ENCODE measurements around the gene MOSMO.
"Not testable (repeated sequence)": the region's sequence is repeated elsewhere in the genome, so short reads cannot be mapped to it uniquely, and the experiment has no call there.

Gene MOSMO

GRCh38 chr16:22098405-22099255 is 90.7 kb downstream of the MOSMO start:
- DNase-seq = no peak

DNA sequence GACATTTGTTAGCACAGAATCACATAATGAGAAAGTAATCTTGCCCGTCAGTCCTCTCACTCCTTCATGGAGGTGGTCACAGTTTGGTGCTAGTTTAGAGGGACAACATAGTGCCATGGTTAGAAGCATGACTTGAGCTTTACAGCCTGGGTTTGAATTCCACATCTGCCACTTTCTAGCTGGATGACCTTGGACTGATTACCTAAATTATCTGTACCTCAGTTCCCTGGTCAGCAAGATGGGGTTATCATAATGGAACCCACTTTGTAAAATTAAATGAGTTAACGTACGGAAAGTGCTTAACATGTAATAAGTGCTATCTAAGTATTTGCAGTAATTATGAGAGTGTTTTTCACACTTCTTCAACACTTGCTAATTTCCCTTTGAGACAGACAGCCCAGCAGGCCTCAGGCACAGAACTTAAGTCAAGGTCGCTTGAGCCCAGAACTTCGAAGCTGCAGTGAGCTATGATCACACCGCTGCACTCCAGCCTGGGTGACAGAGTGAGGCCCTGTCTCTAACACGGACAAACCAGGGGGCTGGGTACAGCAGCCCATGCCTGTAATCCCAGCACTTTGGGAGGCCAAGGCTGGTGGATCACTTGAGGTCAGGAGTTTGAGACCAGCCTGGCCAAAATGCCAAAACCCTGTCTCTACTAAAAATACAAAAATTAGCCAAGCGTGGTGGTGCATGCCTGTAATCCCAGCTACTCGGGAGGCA is 91.5 kb downstream of the MOSMO start:
- DNase-seq = no peak

DNA sequence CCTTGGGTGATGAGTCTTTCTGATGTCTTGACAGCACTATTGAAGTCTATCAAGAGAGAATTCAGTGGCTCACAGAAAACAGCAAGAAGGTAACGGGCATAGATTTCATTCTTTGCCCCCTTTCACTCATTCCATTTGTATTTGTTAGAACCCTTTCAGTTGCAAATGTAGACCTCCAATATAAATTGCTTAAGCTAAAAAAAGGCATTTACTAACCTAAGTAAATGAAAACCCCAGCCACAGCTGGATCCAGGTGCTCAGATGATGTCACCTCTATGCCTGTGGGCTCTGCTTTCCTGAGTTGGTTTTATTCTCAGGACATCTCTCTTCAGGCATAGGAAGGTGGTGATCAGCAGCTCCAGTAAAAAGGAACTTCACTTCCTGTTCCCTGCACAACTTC is 95.5 kb downstream of the MOSMO start:
- no peak for DNase-seq

- DNase-seq = no peak
These were observed 101.5 kb downstream of the MOSMO start for GRCh38 chr16:22109258-22109898.

DNA sequence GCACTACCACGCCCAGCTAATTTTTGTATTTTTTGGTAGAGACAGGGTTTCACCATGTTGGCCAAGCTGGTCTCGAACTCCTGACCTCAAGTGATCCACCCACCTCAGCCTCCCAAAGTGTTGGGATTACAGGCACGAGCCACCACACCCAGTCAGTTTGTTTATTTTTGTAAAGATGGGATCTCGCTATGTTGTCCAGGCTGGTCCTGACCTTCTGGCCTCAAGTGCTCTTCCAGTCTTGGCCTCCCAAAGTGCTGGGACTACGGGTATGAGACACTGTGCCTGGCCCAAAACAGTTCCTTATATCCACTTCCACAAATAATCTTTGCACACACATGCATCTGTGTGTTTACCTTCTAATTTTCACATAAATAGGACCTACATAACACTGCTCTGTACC is 103.7 kb downstream of the MOSMO start:
- DNase-seq = not testable (repeated sequence)

- DNase-seq = no peak
These were observed 108.3 kb downstream of the MOSMO start for GRCh38 chr16:22116095-22116700.

GRCh38 chr16:22117609-22118008 is 109.7 kb downstream of the MOSMO start:
- DNase-seq = no peak

DNA sequence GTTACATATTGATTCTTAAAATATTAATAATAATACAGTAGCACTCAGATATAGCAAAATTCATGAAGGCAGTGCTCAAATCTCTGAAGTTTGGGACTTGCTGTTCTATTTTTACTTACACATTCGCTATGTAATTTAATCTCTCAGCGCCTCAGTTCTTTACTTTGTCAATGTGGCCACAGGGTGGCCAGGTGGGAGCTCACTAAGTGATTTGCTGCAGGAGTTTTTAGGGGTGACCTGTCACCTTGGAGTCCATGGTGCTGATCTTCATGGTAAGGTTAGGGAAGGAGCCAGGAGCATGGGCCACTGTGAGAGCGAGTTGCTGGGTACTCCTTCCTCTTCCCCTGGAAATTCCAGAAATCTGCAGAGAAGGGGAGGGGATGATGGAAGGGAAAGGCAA is 112.5 kb downstream of the MOSMO start:
- no peak for DNase-seq

DNA sequence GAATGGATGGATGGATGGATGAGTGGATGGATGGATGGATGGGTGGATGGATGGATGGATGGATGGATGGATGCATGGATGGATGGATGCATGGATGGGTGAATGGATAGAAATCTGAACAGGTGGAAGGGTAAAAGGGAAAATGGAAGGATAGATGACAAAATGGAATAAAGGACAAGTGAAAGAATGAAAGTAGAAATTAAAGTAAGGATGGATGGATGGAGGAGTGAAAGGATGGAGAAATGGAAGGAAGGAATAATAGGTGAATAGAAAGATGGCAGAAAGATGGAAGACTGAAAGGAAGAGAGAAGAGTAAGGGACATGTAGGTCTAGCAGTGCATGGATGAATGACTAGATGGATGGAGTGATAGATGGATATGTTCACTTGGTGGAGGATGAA is 114.3 kb downstream of the MOSMO start:
- DNase-seq = no peak

DNA sequence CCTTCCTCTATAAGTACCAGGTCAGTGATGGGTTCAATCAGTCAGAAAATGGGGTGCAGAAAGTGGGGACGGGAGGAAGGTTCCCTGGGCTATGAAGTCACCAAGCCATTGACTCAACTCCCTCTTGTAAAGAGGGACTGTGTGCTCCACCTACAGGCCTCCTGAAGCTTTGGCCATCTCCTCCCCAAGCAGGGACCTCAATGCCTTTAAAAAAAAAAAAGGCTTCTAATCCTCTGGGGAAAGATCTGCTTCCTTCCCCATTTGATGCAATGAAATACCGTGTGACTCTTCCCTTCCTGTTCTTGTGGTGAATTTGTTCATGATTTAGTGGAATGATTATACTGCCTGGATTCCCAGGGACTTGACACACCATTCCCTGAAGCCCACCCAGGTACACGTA is 115.2 kb downstream of the MOSMO start:
- no peak for DNase-seq

- no peak for DNase-seq
These were observed 116.0 kb downstream of the MOSMO start for GRCh38 chr16:22123759-22124490.

- no peak for DNase-seq
These were observed 116.8 kb downstream of the MOSMO start for GRCh38 chr16:22124583-22125284.

DNA sequence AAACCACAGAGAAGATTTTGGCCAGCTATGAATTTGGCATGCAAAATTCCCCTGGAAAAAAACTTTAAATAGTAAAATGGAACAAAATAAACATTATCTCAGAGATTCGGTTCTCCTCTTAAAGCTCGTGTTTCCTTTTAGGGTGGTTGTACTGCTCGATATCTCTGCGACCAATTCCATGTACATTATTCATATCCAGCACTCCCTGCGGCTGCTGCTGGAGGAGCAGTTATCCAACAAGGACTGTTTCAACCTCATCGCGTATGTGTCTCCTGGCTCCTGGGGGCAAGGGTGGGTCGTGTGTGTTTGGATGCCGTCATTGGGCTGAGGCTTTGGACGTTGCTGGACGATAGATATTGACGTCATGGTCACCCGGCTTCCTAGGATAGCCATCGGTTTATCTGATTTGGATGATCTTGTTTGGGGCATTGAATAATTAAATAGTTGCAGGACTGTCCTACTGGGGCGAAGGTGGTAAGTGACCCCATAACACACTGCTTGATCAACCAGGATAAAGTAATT is 118.2 kb downstream of the MOSMO start:
- DNase-seq = no peak

DNA sequence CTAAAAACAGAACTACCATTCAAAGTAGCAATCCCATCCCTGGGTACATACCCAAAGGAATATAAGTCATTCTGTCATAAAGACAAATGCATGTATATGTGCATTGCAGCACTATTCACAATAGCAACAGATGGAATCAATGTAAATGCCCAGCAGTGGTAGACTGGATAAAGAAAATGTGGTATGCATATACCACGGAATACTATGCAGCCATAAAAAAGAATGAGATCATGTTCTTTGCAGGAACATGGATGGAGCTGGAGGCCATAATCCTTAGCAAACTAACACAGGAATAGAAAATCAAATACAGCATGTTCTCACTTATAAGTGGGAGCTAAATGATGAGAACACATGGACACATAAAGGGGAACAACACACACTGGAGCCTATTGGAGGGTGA is 120.6 kb downstream of the MOSMO start:
- not testable (repeated sequence) for DNase-seq

- no peak for DNase-seq
These were observed 122.6 kb downstream of the MOSMO start for GRCh38 chr16:22130528-22130927.

DNA sequence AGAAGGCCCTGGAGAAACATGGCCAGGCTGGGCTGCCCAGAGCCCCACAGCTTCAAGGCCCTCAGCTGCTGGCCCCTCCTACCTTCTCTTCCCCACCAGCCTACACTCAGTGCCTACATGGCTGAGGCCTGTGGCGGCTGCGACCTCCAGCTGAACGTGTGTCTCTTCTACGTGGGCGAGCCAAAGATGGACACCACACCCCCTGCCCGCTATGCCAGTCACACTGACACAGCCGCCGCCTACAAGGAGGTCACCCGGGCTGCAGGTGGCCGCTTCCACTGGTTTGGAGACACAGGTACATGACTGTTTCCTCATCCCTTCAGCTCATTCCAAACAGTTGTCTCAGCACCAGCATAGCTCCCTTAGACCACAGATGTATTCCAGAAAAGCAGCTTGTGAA is 124.9 kb downstream of the MOSMO start:
- no peak for DNase-seq
